ENCODE data around the gene ACADS.

The ACADS gene

DNA sequence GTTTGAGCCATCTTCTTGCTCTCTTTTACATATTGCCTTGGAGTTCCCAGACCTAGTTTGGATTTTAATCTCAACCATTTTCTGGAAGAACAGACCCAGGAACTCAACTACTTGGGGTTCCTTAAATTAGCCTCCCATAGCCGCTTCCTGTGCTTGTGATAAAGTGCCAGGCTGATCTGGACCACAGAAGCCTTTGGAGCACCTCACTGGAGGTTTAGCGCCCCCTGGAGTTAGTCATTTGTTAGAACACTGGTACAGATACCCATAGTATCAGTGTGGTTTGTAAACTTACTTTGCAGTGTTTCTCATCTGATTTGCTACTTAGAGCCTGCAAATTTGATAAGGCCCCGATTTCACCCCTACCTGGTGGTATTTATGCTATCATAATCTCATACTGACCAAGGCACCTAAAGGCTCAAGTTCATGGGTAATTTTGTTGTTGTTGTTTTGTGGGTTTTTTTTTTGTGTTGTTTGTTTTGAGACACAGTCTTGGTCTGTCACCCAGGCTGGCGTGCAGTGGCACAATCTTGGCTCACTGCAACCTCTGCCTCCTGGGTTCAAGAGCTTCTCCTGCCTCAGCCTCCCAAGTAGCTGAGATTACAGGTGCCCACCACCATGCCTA, 11.7 kb upstream of the ACADS start:
- no peak overlapping the region for H3K4me3 ChIP-seq (ENCODE audit: low read depth, low read length)
- no peak for TF ChIP-seq ZNF561 (tag by site-specific recombination; IDR thresholded peaks at IDR 0.05; ENCODE audit: borderline replicate concordance)
- TF ChIP-seq ZNF24 (tag by site-specific recombination; IDR thresholded peaks at IDR 0.05), result no peak
- no peak for TF ChIP-seq SCRT1 (tag by site-specific recombination; IDR thresholded peaks at IDR 0.05; ENCODE audit: borderline replicate concordance)
- no peak for TF ChIP-seq SP7 (tag by site-specific recombination; IDR thresholded peaks at IDR 0.05)
- no peak for TF ChIP-seq ZNF394 (tag by site-specific recombination; IDR thresholded peaks at IDR 0.05; ENCODE audit: borderline replicate concordance)
- no peak for TF ChIP-seq ZNF514 (tag by site-specific recombination; IDR thresholded peaks at IDR 0.05)
- no peak for TF ChIP-seq ZNF768 (tag by site-specific recombination; IDR thresholded peaks at IDR 0.05)
- no peak for TF ChIP-seq ZNF610 (tag by site-specific recombination; IDR thresholded peaks at IDR 0.05; ENCODE audit: borderline replicate concordance)
- TF ChIP-seq ZNF660 (tag by site-specific recombination; IDR thresholded peaks at IDR 0.05), result peak; percentile 74
- no peak for TF ChIP-seq ZNF366 (tag by site-specific recombination; conservative IDR thresholded peaks at IDR 0.05)
- TF ChIP-seq KLF7 (tag by site-specific recombination; IDR thresholded peaks at IDR 0.05; ENCODE audit: borderline replicate concordance), result no peak
- TF ChIP-seq ZBTB17 (tag by site-specific recombination; IDR thresholded peaks at IDR 0.05), result peak; percentile 48
- peak; percentile 73 for TF ChIP-seq ZNF600 (tag by site-specific recombination; IDR thresholded peaks at IDR 0.05)
- no peak for TF ChIP-seq ZNF184 (tag by site-specific recombination; IDR thresholded peaks at IDR 0.05)
- TF ChIP-seq, protein P1, sequence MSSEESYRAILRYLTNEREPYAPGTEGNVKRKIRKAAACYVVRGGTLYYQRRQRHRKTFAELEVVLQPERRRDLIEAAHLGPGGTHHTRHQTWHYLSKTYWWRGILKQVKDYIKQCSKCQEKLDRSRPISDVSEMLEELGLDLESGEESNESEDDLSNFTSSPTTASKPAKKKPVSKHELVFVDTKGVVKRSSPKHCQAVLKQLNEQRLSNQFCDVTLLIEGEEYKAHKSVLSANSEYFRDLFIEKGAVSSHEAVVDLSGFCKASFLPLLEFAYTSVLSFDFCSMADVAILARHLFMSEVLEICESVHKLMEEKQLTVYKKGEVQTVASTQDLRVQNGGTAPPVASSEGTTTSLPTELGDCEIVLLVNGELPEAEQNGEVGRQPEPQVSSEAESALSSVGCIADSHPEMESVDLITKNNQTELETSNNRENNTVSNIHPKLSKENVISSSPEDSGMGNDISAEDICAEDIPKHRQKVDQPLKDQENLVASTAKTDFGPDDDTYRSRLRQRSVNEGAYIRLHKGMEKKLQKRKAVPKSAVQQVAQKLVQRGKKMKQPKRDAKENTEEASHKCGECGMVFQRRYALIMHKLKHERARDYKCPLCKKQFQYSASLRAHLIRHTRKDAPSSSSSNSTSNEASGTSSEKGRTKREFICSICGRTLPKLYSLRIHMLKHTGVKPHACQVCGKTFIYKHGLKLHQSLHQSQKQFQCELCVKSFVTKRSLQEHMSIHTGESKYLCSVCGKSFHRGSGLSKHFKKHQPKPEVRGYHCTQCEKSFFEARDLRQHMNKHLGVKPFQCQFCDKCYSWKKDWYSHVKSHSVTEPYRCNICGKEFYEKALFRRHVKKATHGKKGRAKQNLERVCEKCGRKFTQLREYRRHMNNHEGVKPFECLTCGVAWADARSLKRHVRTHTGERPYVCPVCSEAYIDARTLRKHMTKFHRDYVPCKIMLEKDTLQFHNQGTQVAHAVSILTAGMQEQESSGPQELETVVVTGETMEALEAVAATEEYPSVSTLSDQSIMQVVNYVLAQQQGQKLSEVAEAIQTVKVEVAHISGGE (tag by site-specific recombination; conservative IDR thresholded peaks at IDR 0.05; ENCODE audit: low read depth), result peak; percentile 79
- TF ChIP-seq, protein P2, sequence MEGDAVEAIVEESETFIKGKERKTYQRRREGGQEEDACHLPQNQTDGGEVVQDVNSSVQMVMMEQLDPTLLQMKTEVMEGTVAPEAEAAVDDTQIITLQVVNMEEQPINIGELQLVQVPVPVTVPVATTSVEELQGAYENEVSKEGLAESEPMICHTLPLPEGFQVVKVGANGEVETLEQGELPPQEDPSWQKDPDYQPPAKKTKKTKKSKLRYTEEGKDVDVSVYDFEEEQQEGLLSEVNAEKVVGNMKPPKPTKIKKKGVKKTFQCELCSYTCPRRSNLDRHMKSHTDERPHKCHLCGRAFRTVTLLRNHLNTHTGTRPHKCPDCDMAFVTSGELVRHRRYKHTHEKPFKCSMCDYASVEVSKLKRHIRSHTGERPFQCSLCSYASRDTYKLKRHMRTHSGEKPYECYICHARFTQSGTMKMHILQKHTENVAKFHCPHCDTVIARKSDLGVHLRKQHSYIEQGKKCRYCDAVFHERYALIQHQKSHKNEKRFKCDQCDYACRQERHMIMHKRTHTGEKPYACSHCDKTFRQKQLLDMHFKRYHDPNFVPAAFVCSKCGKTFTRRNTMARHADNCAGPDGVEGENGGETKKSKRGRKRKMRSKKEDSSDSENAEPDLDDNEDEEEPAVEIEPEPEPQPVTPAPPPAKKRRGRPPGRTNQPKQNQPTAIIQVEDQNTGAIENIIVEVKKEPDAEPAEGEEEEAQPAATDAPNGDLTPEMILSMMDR (tag by site-specific recombination; IDR thresholded peaks at IDR 0.05), result peak; percentile 60
- peak; percentile 60 for TF ChIP-seq ZNF654 (tag by site-specific recombination; IDR thresholded peaks at IDR 0.05; ENCODE audit: low read depth)
- TF ChIP-seq, protein P3, sequence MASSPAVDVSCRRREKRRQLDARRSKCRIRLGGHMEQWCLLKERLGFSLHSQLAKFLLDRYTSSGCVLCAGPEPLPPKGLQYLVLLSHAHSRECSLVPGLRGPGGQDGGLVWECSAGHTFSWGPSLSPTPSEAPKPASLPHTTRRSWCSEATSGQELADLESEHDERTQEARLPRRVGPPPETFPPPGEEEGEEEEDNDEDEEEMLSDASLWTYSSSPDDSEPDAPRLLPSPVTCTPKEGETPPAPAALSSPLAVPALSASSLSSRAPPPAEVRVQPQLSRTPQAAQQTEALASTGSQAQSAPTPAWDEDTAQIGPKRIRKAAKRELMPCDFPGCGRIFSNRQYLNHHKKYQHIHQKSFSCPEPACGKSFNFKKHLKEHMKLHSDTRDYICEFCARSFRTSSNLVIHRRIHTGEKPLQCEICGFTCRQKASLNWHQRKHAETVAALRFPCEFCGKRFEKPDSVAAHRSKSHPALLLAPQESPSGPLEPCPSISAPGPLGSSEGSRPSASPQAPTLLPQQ (tag by site-specific recombination; IDR thresholded peaks at IDR 0.05), result 0 out of 2 replicates have a peak, but pooled peaks have one; percentile 14
- no peak for TF ChIP-seq GLIS2 (tag by site-specific recombination; IDR thresholded peaks at IDR 0.05)
- no peak for TF ChIP-seq ZNF23 (tag by site-specific recombination; IDR thresholded peaks at IDR 0.05; ENCODE audit: borderline replicate concordance)
- TF ChIP-seq, protein P4, sequence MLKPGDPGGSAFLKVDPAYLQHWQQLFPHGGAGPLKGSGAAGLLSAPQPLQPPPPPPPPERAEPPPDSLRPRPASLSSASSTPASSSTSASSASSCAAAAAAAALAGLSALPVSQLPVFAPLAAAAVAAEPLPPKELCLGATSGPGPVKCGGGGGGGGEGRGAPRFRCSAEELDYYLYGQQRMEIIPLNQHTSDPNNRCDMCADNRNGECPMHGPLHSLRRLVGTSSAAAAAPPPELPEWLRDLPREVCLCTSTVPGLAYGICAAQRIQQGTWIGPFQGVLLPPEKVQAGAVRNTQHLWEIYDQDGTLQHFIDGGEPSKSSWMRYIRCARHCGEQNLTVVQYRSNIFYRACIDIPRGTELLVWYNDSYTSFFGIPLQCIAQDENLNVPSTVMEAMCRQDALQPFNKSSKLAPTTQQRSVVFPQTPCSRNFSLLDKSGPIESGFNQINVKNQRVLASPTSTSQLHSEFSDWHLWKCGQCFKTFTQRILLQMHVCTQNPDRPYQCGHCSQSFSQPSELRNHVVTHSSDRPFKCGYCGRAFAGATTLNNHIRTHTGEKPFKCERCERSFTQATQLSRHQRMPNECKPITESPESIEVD (tag by site-specific recombination; IDR thresholded peaks at IDR 0.05), result no peak
- ChIA-PET CTCF (interaction anchor here (0.6 to 1.7 kb wide), 7 partner anchors 11 to 257 kb away, joined by 3 to 9 read pairs (median 4); partner anchors contain the start of gene ACADS), POLR2A (no interaction called here)
- no peak overlapping the region for H3K27ac ChIP-seq (ENCODE audit: extremely low read depth, low read depth, low read length)
- no peaks in the 10 kb centered on the region for H3K9me3 ChIP-seq (ENCODE audit: control insufficient read depth, insufficient read depth, low read depth, low read length)
- H3K4me1 ChIP-seq (ENCODE audit: control insufficient read depth, insufficient read depth, low read length), result peaks cover 3% of the 10 kb centered on the region; the same call in 1 of the 2 replicates
- peaks cover 41 to 67% of the 10 kb centered on the region in 2 experiments for H3K36me3 ChIP-seq (ENCODE audit: control insufficient read depth in 2 of 2, insufficient read depth in 1 of 2, low read length in 2 of 2)

All from HEK293 (cell line).